NK-92 (cell line): Measurements from ENCODE around the gene FAIM2.

Source experiments
- DNase-seq: peaks from one replicate; lab custom pipeline; 2025; ENCODE audit not compliant: unreplicated experiment; lab: John Stamatoyannopoulos, UW

FAIM2 gene

DNA sequence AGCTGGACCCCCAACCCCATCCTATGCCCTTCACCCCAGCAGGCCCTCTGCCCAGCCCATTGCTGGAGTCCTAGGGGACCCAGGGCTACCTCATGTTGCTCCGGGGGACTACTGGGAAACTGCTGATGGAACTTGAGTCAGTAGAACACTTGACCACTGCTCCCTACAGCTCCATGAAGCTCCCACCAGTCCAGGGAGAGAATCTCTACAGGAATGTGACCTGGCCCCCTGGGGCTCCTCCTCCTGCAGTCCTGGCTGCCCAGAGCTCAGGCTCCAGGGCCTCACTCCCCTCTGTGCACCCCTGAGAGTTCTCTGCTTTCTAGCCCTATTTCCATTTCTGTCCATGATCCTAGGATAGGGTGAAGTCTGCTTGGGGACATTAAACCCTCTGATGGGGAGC is 36.0 kb upstream of the FAIM2 start:
- DNase-seq: no peak

GRCh38 chr12:49939307-49939706 is 35.6 kb upstream of the FAIM2 start:
- DNase-seq: no peak

- DNase-seq: no peak
These were observed 34.1 kb upstream of the FAIM2 start for GRCh38 chr12:49937639-49938300.

- no peak for DNase-seq
These were observed 33.2 kb upstream of the FAIM2 start for GRCh38 chr12:49936925-49937324.

- DNase-seq: no peak
These were observed 30.8 kb upstream of the FAIM2 start for GRCh38 chr12:49934505-49934904.

DNA sequence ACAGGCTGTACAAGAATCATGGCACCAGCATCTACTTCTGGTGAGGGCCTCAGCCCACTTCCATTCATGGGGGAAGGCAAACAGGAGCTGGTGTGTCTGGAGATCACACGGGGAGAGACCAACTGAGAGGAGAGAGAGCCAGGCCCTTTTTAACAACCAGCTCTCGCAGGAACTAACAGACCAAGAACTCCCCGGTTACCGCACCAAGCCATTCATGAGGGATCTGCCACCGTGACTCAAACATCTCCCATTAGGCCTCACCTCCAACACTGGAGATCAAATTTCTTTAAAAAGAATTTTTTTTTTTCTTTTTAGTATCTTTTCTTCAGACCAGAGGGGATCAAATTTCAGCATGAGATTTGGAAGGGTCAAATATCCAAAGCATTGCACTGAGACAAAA is 30.1 kb upstream of the FAIM2 start:
- no peak for DNase-seq

DNA sequence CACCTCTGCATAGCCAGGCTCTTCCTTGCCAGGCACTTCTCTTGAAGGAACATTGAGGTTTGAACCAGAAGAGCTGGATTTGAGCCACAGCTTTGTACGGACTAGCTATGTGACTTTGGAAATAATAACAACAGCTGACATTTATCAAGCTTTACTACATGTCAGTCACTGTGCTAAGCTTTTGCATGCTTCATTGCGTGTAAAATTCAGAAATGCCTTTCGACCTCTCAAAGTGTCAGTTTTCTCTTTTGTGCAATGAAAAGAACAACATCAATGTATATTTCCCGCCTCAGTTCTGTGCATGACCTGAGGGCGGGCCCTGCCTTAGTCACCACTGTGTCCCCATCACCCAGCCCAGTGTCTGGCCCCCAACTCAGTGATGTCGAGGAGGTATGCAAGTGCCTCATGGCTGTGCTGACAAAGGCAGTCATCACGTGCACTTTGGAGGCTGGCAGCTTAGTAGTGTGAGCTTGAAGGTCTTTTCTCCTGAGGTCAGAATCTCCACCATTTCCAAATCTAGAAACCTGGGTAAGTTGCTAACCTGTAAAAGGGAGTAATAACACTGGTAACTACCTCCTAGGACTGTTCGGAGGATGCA is 28.9 kb upstream of the FAIM2 start:
- no peak for DNase-seq

DNA sequence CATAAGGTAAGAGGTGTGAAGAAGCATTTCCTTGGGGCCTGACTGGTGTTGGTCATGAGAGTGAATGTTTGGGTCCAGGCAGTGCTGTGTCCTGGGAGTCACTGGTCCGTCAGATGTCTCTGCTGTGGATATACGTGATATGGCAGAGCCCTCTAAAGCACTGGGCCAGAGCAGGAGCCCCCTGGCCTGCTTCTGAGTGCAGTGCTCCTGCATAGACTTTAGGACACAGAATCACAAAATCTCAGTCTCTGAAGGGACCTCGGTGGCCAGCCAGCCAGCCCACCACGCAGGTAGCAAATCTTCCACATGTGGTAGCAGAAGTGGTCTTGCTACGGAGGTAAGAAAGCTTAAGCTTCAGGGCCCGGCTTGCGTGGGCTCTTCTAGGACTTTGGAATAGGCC is 28.3 kb upstream of the FAIM2 start:
- no peak for DNase-seq

DNA sequence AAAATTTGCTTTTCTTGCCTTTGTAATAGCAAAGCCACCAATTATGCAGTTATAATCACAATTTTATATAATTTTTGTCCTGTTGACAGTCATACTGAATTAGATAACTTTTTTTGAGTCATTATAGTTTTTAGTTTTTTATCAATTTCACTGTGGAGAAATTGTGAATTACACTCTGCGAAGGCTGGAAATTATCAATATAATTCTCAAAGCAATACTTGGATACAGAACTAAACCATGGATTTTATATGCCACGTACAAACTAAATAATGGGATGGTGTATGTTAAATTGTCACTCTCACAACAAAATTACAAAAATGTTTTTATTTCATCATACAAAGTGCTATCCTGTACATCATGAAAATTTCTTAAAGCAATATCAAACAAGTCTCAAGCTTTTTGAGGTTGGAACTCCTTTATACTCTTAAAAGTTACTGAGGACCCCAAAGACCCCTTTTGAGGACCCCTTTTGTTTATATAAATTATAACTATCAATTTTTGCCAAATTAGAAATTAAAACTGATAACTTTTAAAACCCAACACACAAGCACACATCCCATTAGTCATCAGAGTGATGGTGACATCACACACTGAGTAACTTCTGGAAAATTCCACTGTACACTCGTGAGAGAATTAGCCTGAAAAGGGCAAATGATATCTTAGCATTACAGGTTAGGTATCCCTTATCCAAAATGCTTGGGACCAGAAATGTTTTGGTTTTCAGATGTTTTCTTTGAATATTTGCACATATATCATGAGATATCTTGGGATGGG is 27.0 kb upstream of the FAIM2 start:
- no peak for DNase-seq

DNA sequence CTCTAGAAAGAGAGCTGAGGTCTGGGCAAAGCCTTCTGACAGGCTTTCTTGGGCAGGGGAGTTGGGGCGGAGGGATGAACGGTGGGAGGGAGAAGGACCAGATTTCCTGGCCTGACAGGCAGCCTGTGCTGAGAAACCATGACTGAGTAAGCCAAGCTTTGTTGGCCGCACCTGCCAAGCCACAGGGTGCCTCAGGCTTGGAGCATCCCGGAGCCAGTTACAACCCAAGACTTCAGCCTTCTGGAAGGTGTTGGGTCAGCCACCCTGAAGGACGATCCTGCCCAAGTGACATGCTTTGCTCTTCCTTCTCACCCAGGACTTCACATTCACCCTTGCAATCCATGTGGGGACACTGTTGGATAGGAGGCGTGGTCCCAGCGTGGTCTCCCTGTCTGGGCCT is 25.9 kb upstream of the FAIM2 start:
- DNase-seq: no peak

DNA sequence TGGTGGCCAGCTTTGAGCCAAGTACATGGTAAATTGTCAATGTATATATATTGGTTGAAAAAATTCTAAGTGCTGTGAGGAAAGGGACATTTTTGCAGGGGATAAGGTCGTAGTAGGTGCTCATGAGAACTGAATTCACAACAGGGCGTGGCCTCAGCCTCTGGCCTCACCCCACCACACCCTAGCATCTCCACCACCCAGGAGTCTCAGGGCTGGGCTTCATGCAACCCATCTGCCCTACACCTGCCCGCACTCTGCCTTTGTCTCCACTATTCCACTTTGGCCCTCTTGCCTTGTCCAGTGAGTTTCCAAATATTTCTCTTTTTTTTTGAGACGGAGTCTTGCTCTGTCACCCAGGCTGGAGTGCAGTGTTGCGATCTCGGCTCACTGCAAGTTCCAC is 24.8 kb upstream of the FAIM2 start:
- DNase-seq: no peak

- no peak for DNase-seq
These were observed 21.9 kb upstream of the FAIM2 start for GRCh38 chr12:49925433-49926204.

GRCh38 chr12:49924628-49925246 is 21.0 kb upstream of the FAIM2 start:
- no peak for DNase-seq

GRCh38 chr12:49923880-49924556 is 20.3 kb upstream of the FAIM2 start:
- no peak for DNase-seq

- no peak for DNase-seq
These were observed 19.4 kb upstream of the FAIM2 start for GRCh38 chr12:49923035-49923644.

DNA sequence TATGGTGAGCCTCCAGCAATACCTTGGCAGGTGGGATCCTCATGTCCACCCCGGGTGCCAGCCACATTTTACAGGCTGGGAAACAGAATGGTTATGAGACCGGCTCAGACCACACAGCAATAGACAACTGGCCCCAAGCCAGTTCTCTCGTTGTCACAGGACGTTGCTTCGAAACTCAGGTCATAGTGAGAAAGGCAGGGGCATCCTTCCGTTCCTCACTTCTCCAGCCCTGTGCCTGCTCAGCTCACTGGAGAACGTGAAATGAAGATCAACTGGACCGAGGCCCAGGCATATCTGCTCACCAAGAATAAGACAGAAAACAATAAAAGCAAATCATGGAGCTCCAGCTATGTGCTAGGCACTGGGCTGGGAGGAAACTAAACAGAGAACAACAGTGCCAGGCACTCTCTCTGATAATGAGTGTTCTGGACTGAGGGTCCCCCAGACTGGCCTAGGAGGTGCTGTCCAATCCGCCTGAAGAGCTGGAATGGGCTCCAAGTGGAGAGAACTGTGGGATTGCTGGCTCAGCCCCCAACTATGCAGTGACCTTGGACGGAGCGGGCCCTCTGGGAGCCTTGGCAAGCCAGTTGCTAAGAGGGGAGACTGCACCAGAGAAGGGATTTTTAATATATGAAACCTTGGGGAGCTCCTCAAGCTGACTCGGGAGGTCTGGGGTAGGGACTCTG is 18.8 kb upstream of the FAIM2 start:
- no peak for DNase-seq

DNA sequence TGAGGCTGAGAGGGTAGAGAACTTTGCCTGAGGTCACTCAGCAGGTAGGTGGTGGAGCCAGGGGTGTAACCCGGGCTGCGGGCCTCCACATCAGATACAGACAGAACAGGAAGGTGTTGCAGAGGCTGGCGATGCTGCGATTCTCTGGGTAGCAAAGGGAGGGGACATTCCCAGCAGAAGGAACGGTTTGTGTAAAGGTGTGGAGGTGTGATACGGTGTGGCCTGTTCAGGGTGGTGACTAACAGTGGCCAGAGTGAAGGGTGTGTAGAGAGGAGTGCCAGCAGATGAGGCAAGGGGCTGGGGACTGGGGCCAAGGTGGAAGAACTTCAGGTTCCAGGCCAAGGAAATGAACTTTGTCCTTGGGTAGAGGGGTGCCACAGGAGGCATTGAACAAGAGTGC is 18.2 kb upstream of the FAIM2 start:
- no peak for DNase-seq

- no peak for DNase-seq
These were observed 17.6 kb upstream of the FAIM2 start for GRCh38 chr12:49921299-49921698.

- DNase-seq: no peak
These were observed 17.2 kb upstream of the FAIM2 start for GRCh38 chr12:49920915-49921286.
